Rectal smooth muscle tissue (tissue), 1 donor: ENCODE data around the gene PKHD1.

ENCODE experiments used
- H3K27ac ChIP-seq: one replicate; pipeline ENCODE4 v1.7.0; 2013; ENCODE audit warnings: low read depth, low read length, inconsistent platforms
- H3K27me3 ChIP-seq: one replicate; pipeline ENCODE4 v1.7.0; 2013; ENCODE audit warnings: low read length; ENCODE audit not compliant: control insufficient read depth, insufficient read depth
- H3K36me3 ChIP-seq: one replicate; pipeline ENCODE4 v1.7.0; 2013; ENCODE audit warnings: low read length; ENCODE audit not compliant: control insufficient read depth, insufficient read depth
- H3K4me1 ChIP-seq: one replicate; pipeline ENCODE4 v1.7.0; 2013; ENCODE audit warnings: low read length; ENCODE audit not compliant: control insufficient read depth, insufficient read depth
- H3K4me3 ChIP-seq: one replicate; pipeline ENCODE4 v1.7.0; 2013; ENCODE audit warnings: low read length
- H3K9ac ChIP-seq: one replicate; pipeline ENCODE4 v1.7.0; 2013; ENCODE audit warnings: low read length

Gene PKHD1

GRCh38 chr6:52059821-52060220 is 27.6 kb downstream of the PKHD1 start:
- Histone ChIP-seq H3K36me3 (no peaks in the 10 kb centered on the region), H3K27me3 (no peaks in the 10 kb centered on the region), H3K27ac (no peak overlapping the region), H3K9ac (no peak overlapping the region), H3K4me1 (no peaks in the 10 kb centered on the region), H3K4me3 (no peak overlapping the region)

- no peaks in the 10 kb centered on the region for H3K4me1 ChIP-seq
- H3K27me3 ChIP-seq = no peaks in the 10 kb centered on the region
- H3K9ac ChIP-seq = no peak overlapping the region
- no peak overlapping the region for H3K4me3 ChIP-seq
- H3K27ac ChIP-seq = no peak overlapping the region
- no peaks in the 10 kb centered on the region for H3K36me3 ChIP-seq
These were observed 32.0 kb downstream of the PKHD1 start for GRCh38 chr6:52055451-52055850.

- H3K27me3 ChIP-seq = no peaks in the 10 kb centered on the region
- no peak overlapping the region for H3K9ac ChIP-seq
- H3K36me3 ChIP-seq = no peaks in the 10 kb centered on the region
- H3K4me3 ChIP-seq = no peak overlapping the region
- no peak overlapping the region for H3K27ac ChIP-seq
- H3K4me1 ChIP-seq = no peaks in the 10 kb centered on the region
These were observed 34.2 kb downstream of the PKHD1 start for GRCh38 chr6:52053038-52053695.

GRCh38 chr6:52050051-52050405 is 37.4 kb downstream of the PKHD1 start:
- Histone ChIP-seq H3K4me1 (no peaks in the 10 kb centered on the region), H3K27me3 (no peaks in the 10 kb centered on the region), H3K27ac (no peak overlapping the region), H3K36me3 (no peaks in the 10 kb centered on the region), H3K4me3 (no peak overlapping the region), H3K9ac (no peak overlapping the region)

GRCh38 chr6:52049252-52050050 is 38.0 kb downstream of the PKHD1 start:
- H3K27ac ChIP-seq = no peak overlapping the region
- no peak overlapping the region for H3K9ac ChIP-seq
- H3K27me3 ChIP-seq = no peaks in the 10 kb centered on the region
- no peaks in the 10 kb centered on the region for H3K36me3 ChIP-seq
- no peaks in the 10 kb centered on the region for H3K4me1 ChIP-seq
- no peak overlapping the region for H3K4me3 ChIP-seq

GRCh38 chr6:52046456-52046855 is 41.0 kb downstream of the PKHD1 start:
- Histone ChIP-seq H3K36me3 (no peaks in the 10 kb centered on the region), H3K27ac (no peak overlapping the region), H3K9ac (no peak overlapping the region), H3K4me3 (no peak overlapping the region), H3K4me1 (no peaks in the 10 kb centered on the region), H3K27me3 (no peaks in the 10 kb centered on the region)

GRCh38 chr6:52045481-52045880 is 41.9 kb downstream of the PKHD1 start:
- Histone ChIP-seq H3K27me3 (no peaks in the 10 kb centered on the region), H3K36me3 (no peaks in the 10 kb centered on the region)

GRCh38 chr6:52045033-52045432 is 42.4 kb downstream of the PKHD1 start:
- H3K4me3 ChIP-seq = no peak overlapping the region
- H3K27me3 ChIP-seq = no peaks in the 10 kb centered on the region
- H3K9ac ChIP-seq = no peak overlapping the region
- no peaks in the 10 kb centered on the region for H3K4me1 ChIP-seq
- H3K36me3 ChIP-seq = no peaks in the 10 kb centered on the region
- no peak overlapping the region for H3K27ac ChIP-seq

More at GRCh38 chr6:52045481-52045880, 41.9 kb downstream of the PKHD1 start:
- H3K4me1 ChIP-seq = no peaks in the 10 kb centered on the region
- H3K9ac ChIP-seq = no peak overlapping the region
- H3K4me3 ChIP-seq = no peak overlapping the region
- no peak overlapping the region for H3K27ac ChIP-seq

- H3K9ac ChIP-seq = no peak overlapping the region
- no peaks in the 10 kb centered on the region for H3K36me3 ChIP-seq
- H3K4me1 ChIP-seq = no peaks in the 10 kb centered on the region
- H3K27me3 ChIP-seq = no peaks in the 10 kb centered on the region
- H3K27ac ChIP-seq = no peak overlapping the region
- no peak overlapping the region for H3K4me3 ChIP-seq
These were observed 45.1 kb downstream of the PKHD1 start for GRCh38 chr6:52042141-52042885.

- Histone ChIP-seq H3K4me1 (no peaks in the 10 kb centered on the region), H3K9ac (no peak overlapping the region), H3K27ac (no peak overlapping the region), H3K36me3 (no peaks in the 10 kb centered on the region), H3K27me3 (no peaks in the 10 kb centered on the region), H3K4me3 (no peak overlapping the region)
These were observed 46.3 kb downstream of the PKHD1 start for GRCh38 chr6:52041134-52041533.

- Histone ChIP-seq H3K27me3 (no peaks in the 10 kb centered on the region), H3K36me3 (no peaks in the 10 kb centered on the region), H3K9ac (no peak overlapping the region), H3K4me3 (no peak overlapping the region), H3K4me1 (no peaks in the 10 kb centered on the region), H3K27ac (no peak overlapping the region)
These were observed 59.7 kb downstream of the PKHD1 start for GRCh38 chr6:52027699-52028098.

- Histone ChIP-seq H3K9ac (no peak overlapping the region), H3K27ac (no peak overlapping the region), H3K36me3 (no peaks in the 10 kb centered on the region), H3K4me1 (no peaks in the 10 kb centered on the region), H3K4me3 (no peak overlapping the region), H3K27me3 (no peaks in the 10 kb centered on the region)
These were observed 62.9 kb downstream of the PKHD1 start for GRCh38 chr6:52024451-52025068.
